Pancreas (tissue), 10 donors: ENCODE measurements around the gene TRMT44. TPM values are rescaled to one million over a fixed set of nuclear protein-coding genes. Genes with fewer than 3 reads are reported as not detected.
"Not testable (repeated sequence)": the region's sequence is repeated elsewhere in the genome, so short reads cannot be mapped to it uniquely, and the experiment has no call there.

Experiments used
- ATAC-seq, 4 donors: fragments of 200-7000 bp; cut with Tn5 transposase; one replicate each; pipeline versions ENCODE4 v1.8.0 to v1.9.1; 2020; ENCODE audit warnings: mild to moderate bottlenecking in 4 of 4, moderate library complexity in 4 of 4
- DNase-seq, 6 donors: peaks; one replicate each; pipeline ENCODE4 v3.0.0-alpha.2; 2020
- FAIRE-seq: peaks from 2 replicates; lab custom pipeline; 2012; peaks lifted over from hg19 to GRCh38; lab: Jason Lieb, UNC
- H3K27ac ChIP-seq, 4 donors: fragments of 200-600 bp; sonication (generic); 1 replicate in 3 of 4; 2 replicates in 1 of 4; pipeline versions ENCODE4 v1.5.0 to v1.8.0; 2020
- H3K27me3 ChIP-seq, 4 donors: fragments of 200-600 bp; one replicate each; pipeline ENCODE4 v1.8.0; 2021
- H3K36me3 ChIP-seq, 3 donors: fragments of 200-600 bp; sonication (generic) in 1 of 3; one replicate each; pipeline versions ENCODE4 v1.5.0 to v1.8.0; 2020 to 2021
- H3K4me1 ChIP-seq, 3 donors: fragments of 200-600 bp; one replicate each; pipeline ENCODE4 v1.8.0; 2021
- H3K4me3 ChIP-seq, 4 donors: fragments of 200-600 bp; sonication (generic) in 2 of 4; one replicate each; pipeline versions ENCODE4 v1.5.0 to v1.8.0; 2020 to 2021
- H3K9me3 ChIP-seq, 4 donors: fragments of 200-600 bp; one replicate each; pipeline ENCODE4 v1.8.0; 2021
- CTCF ChIP-seq, 4 donors: fragments of 200-600 bp; sonication (generic) in 3 of 4; IDR thresholded peaks; one replicate each; pipeline versions ENCODE4 v1.5.0 to v1.8.0; 2021; ENCODE audit warnings: antibody characterized with exemption in 4 of 4
- WGBS, 2 donors: extraction: QIAGEN DNeasy Blood & Tissue Kit; methylation state at CpG; one replicate each; pipeline ENCODE4 v1.1.7; 2013; 5-methylcytosine and 5-hydroxymethylcytosine counted together
- intact Hi-C, 3 donors: fragments of 100-400 bp; cut with DNase I; formaldehyde crosslinking; loops; one replicate each; pipeline versions ENCODE4 v1.11.1 to v1.14.2; 2022
- polyA plus RNA-seq, 2 donors: library from polyadenylated mRNA; stranded (reverse); fragments of 200-250 nt; gene quantifications; one replicate each; pipeline ENCODE4 v1.2.3, GENCODE V29; 2013
- total RNA-seq, 6 donors: library from RNA; stranded (reverse); fragmentation: NEBNext Ultra II Directional in 4 of 6; extraction: Animal tissue kit (Norgen Biotek cat#: 25700) in 4 of 6; gene quantifications; one replicate each; pipeline versions ENCODE4 v1.2.1 to v1.2.4, GENCODE V29; 2021 to 2023
- donor health status: healthy with polysubstance abuse.
- donor health status: DM: no; HTN: no; CAD: no; lungs with moderate emphysema.
- donor health status: DM: no; HTN: no; CAD: no.
- donor health status: control.
- donor health status: control.
- donor health status: Bipolar disorder and iron deficiency.
- donor health status: DM: yes; HTN: yes; CAD: no.
- donor health status: DM: no; HTN: no; CAD: no.
- donor health status: DM: no; HTN: no; CAD: no.
- donor health status: DM: yes; HTN: yes; CAD: no.

Gene TRMT44
- total and polyA plus RNA-seq, 8 donors = 6.1 to 14.0 (median 8.7) TPM

GRCh38 chr4:8412288-8412687, 28.3 kb upstream of the TRMT44 start:
- DNase-seq = no peak
- FAIRE-seq = no peak
- intact Hi-C loops = no loop called here
- no peaks in the 10 kb centered on the region for H3K4me1 ChIP-seq
- H3K27me3 ChIP-seq = no peaks in the 10 kb centered on the region
- ATAC-seq = no peak
- TF ChIP-seq CTCF (IDR thresholded peaks at IDR 0.05) = no peak
- WGBS, 2 donors = 92 to 96% methylated on average over 5 of the region's 5 CpGs
- no peak overlapping the region for H3K27ac ChIP-seq
- H3K4me3 ChIP-seq = no peak overlapping the region
- H3K36me3 ChIP-seq = peaks cover 6 to 29% (median 6%) of the 10 kb centered on the region in 3 donors
- no peaks in the 10 kb centered on the region for H3K9me3 ChIP-seq

GRCh38 chr4:8414377-8414776, 26.2 kb upstream of the TRMT44 start:
- Histone ChIP-seq H3K27ac (no peak overlapping the region), H3K27me3 (no peaks in the 10 kb centered on the region), H3K36me3 (peaks cover 6 to 29% (median 6%) of the 10 kb centered on the region in 3 donors), H3K4me1 (no peaks in the 10 kb centered on the region), H3K4me3 (no peak overlapping the region), H3K9me3 (no peaks in the 10 kb centered on the region)
- no peak for TF ChIP-seq CTCF (IDR thresholded peaks at IDR 0.05)
- DNase-seq = no peak
- 82 to 91% methylated on average over 2 of the region's 2 CpGs for WGBS, 2 donors
- no peak for ATAC-seq
- no peak for FAIRE-seq
- intact Hi-C loops = no loop called here

- ATAC-seq = no peak
- intact Hi-C loops = no loop called here
- no peak for DNase-seq
- Histone ChIP-seq H3K27me3 (no peaks in the 10 kb centered on the region), H3K9me3 (no peaks in the 10 kb centered on the region), H3K4me1 (no peaks in the 10 kb centered on the region), H3K4me3 (no peak overlapping the region), H3K27ac (no peak overlapping the region), H3K36me3 (peaks cover 6 to 23% (median 6%) of the 10 kb centered on the region in 3 donors)
- WGBS, 2 donors = 82 to 93% methylated on average over 11 of the region's 11 CpGs
- FAIRE-seq = no peak
- TF ChIP-seq CTCF (IDR thresholded peaks at IDR 0.05) = no peak
These were observed 23.4 kb upstream of the TRMT44 start for GRCh38 chr4:8417071-8417614.

GRCh38 chr4:8419222-8420041, 21.1 kb upstream of the TRMT44 start:
- FAIRE-seq (no peak), DNase-seq (no peak), ATAC-seq (peak; percentile 35 to 70 (median 43))
- 77 to 79% methylated on average over 12 of the region's 12 CpGs for WGBS, 2 donors
- Histone ChIP-seq H3K36me3 (peaks cover 3 to 15% (median 4%) of the 10 kb centered on the region in 3 donors), H3K27me3 (no peaks in the 10 kb centered on the region), H3K4me1 (no peaks in the 10 kb centered on the region), H3K27ac (no peak overlapping the region), H3K4me3 (no peak overlapping the region), H3K9me3 (no peaks in the 10 kb centered on the region)
- intact Hi-C loops = no loop called here
- TF ChIP-seq CTCF (IDR thresholded peaks at IDR 0.05) = no peak

- not testable (repeated sequence) for FAIRE-seq, H3K27ac ChIP-seq, ATAC-seq
These were observed 20.4 kb upstream of the TRMT44 start for GRCh38 chr4:8420151-8420550.

More at GRCh38 chr4:8420151-8420550, 20.4 kb upstream of the TRMT44 start:
- intact Hi-C loops, H3K9me3 ChIP-seq, DNase-seq, H3K4me3 ChIP-seq, H3K27me3 ChIP-seq, H3K4me1 ChIP-seq, H3K36me3 ChIP-seq: not testable (repeated sequence)
